ENCODE data around the gene TRIM7. TPM values are rescaled to one million over a fixed set of nuclear protein-coding genes. Genes with fewer than 3 reads are reported as not detected.
A peak's percentile ranks its signal among the peaks of the same experiment; 100 is the strongest.

Gene TRIM7
- total and polyA plus RNA-seq, 9 of the 15 experiments (the other 6 are each of a cell fraction or from before 2014, with no cell fraction given), result 2.6 to 14.9 (median 8.9) TPM

- Histone ChIP-seq H3K79me2 (ENCODE audit: control insufficient read depth, insufficient read depth, low read length) (peaks cover 2% of the 10 kb centered on the region; the same call in 2 of the 3 replicates), H3K4me1 (replicated peaks in 1 of 2; ENCODE audit: control insufficient read depth in 2 of 2, insufficient read depth in 2 of 2, low read length in 2 of 2) (peaks cover 4 to 43% of the 10 kb centered on the region in 2 experiments; a peak in 4 of 5 replicates), H3K27me3 (ENCODE audit: control insufficient read depth in 2 of 2, insufficient read depth in 2 of 2, low read length in 2 of 2) (no peaks in the 10 kb centered on the region), H3K4me3 (peak overlapping the region; percentile 51), H3K27ac (ENCODE audit: extremely low read depth, low read depth, low read length) (peak overlapping the region; percentile 87), H3K9me1 (ENCODE audit: control insufficient read depth, insufficient read depth, low read length) (no peaks in the 10 kb centered on the region), H3K36me3 (ENCODE audit: control insufficient read depth, insufficient read depth, low read length) (no peaks in the 10 kb centered on the region), H4K20me1 (replicated peaks; ENCODE audit: control insufficient read depth, insufficient read depth, low read length) (no peaks in the 10 kb centered on the region), H3K9me3 (replicated peaks; ENCODE audit: control insufficient read depth, insufficient read depth, low read depth, low read length) (no peaks in the 10 kb centered on the region), H3K9ac (ENCODE audit: insufficient read depth in 1 of 2, low read depth in 2 of 2, low read length in 2 of 2) (peak overlapping the region; percentile 57 to 73), H3K4me2 (ENCODE audit: insufficient read depth, low read length) (peak overlapping the region; percentile 94), H2AFZ (ENCODE audit: low read depth, low read length) (peak overlapping the region; percentile 75)
- ChIA-PET POLR2A (no interaction called here), CTCF (ENCODE audit: low intra/inter-chr PET ratio) (no interaction called here)
- WGBS (ENCODE audit: insufficient coverage, low coverage, missing lambda C conversion rate), result 8% methylated on average over 10 of the region's 10 CpGs
- FAIRE-seq, result no peak
- in situ Hi-C loops (cut with MboI), result no loop called here
- no peak for ATAC-seq
- intact Hi-C loops (cut with micrococcal nuclease), result loop anchor here (1.0 to 5.0 kb wide), 3 partner anchors 11 to 46 kb away; no protein-coding TSS in a partner anchor
- no TSS peak for BruUV-seq (replicated peaks)
- peak in 1 of 4 experiments; percentile 48 for DNase-seq (ENCODE audit: extremely low read depth in 1 of 4, low spot score in 3 of 4)
- peak; percentile 68; the same call in 1 of the 2 replicates for TF ChIP-seq ZNF512 (tag; IDR thresholded peaks at IDR 0.05)
- TF ChIP-seq AFF1 (IDR thresholded peaks at IDR 0.05; ENCODE audit: low read depth in 1 of 2, partially characterized antibody in 2 of 2), result no peak
- TF ChIP-seq TRIM24 (IDR thresholded peaks at IDR 0.05), result 0 out of 4 replicates have a peak, but pooled peaks of 1 of the 2 experiments have one; percentile 11
- TF ChIP-seq ZNF384 (IDR thresholded peaks at IDR 0.05; ENCODE audit: low read depth, low read length), result no peak
- no peak for TF ChIP-seq SIRT6 (IDR thresholded peaks at IDR 0.05; ENCODE audit: low read depth, low read length)
- TF ChIP-seq BCOR (IDR thresholded peaks at IDR 0.05), result peak; percentile 72
- peak; percentile 10 for TF ChIP-seq SMARCA5 (IDR thresholded peaks at IDR 0.05)
- no peak for TF ChIP-seq FOXJ2 (tag; IDR thresholded peaks at IDR 0.05)
- TF ChIP-seq ZNF175 (CRISPR knock-in tag; IDR thresholded peaks at IDR 0.05; ENCODE audit: low read depth), result no peak
- TF ChIP-seq TOE1 (IDR thresholded peaks at IDR 0.05; ENCODE audit: borderline replicate concordance), result peak; percentile 22; the same call in 1 of the 2 replicates
- TF ChIP-seq TOE1 (CRISPR knock-in tag; IDR thresholded peaks at IDR 0.05; ENCODE audit: borderline replicate concordance, low read depth), result no peak
- 0 out of 2 replicates have a peak, but pooled peaks have one; percentile 10 for TF ChIP-seq FOXM1 (IDR thresholded peaks at IDR 0.05; ENCODE audit: low read depth)
- no peak for TF ChIP-seq FOXM1 (CRISPR knock-in tag; IDR thresholded peaks at IDR 0.05; ENCODE audit: low read depth)
- 0 out of 2 replicates have a peak, but pooled peaks have one; percentile 21 for TF ChIP-seq CREB3L1 (IDR thresholded peaks at IDR 0.05; ENCODE audit: borderline replicate concordance, low read depth)
- TF ChIP-seq PCBP2 (IDR thresholded peaks at IDR 0.05; ENCODE audit: low read depth, low read length, poor library complexity, severe bottlenecking), result no peak
These were observed 13.8 kb upstream of the TRIM7 start for GRCh38 chr5:181218795-181219124.
